ENCODE data around the gene LIMCH1. TPM values are rescaled to one million over a fixed set of nuclear protein-coding genes. Genes with fewer than 3 reads are reported as not detected.

The LIMCH1 gene
- total RNA-seq, 1 donor from 2014 or later, result not detected

DNA sequence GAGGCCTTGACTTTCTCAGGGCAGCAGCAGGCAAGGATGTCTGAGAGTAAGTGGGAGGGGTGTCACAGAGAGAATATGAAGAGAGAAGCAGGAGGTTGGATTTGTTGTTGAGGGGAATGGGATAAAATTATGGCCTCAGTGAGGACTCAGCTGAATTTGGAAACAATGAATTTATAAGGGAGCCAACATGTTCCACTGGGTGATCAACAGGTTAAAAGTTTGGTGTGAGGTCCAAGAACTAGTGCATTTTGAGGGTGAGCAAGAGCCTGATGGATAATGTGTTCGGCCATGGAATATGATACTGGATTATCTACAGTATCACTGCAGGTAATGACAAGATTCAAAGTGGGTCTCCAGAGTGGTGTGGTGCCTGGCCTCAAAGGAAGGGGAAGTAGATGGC, 33.5 kb downstream of the LIMCH1 start:
- H3K4me1 Mint-ChIP-seq, result no peaks in the 10 kb centered on the region
- DNase-seq, result no peak
- H3K9me3 Mint-ChIP-seq, result no peaks in the 10 kb centered on the region
- no peaks in the 10 kb centered on the region for H3K36me3 Mint-ChIP-seq (ENCODE audit: low read depth)
- H3K27ac Mint-ChIP-seq, result no peak overlapping the region
- peaks cover 2% of the 10 kb centered on the region for H3K27me3 Mint-ChIP-seq
- intact Hi-C loops (cut with micrococcal nuclease), result no loop called here
- ATAC-seq (ENCODE audit: low read depth), result no peak
- TF ChIP-seq, protein P1, sequence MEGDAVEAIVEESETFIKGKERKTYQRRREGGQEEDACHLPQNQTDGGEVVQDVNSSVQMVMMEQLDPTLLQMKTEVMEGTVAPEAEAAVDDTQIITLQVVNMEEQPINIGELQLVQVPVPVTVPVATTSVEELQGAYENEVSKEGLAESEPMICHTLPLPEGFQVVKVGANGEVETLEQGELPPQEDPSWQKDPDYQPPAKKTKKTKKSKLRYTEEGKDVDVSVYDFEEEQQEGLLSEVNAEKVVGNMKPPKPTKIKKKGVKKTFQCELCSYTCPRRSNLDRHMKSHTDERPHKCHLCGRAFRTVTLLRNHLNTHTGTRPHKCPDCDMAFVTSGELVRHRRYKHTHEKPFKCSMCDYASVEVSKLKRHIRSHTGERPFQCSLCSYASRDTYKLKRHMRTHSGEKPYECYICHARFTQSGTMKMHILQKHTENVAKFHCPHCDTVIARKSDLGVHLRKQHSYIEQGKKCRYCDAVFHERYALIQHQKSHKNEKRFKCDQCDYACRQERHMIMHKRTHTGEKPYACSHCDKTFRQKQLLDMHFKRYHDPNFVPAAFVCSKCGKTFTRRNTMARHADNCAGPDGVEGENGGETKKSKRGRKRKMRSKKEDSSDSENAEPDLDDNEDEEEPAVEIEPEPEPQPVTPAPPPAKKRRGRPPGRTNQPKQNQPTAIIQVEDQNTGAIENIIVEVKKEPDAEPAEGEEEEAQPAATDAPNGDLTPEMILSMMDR (IDR thresholded peaks at IDR 0.05), result no peak
- CTCF ChIA-PET, result no interaction called here
- no peak overlapping the region for H3K4me3 Mint-ChIP-seq
- POLR2A ChIA-PET, result no interaction called here

DNA sequence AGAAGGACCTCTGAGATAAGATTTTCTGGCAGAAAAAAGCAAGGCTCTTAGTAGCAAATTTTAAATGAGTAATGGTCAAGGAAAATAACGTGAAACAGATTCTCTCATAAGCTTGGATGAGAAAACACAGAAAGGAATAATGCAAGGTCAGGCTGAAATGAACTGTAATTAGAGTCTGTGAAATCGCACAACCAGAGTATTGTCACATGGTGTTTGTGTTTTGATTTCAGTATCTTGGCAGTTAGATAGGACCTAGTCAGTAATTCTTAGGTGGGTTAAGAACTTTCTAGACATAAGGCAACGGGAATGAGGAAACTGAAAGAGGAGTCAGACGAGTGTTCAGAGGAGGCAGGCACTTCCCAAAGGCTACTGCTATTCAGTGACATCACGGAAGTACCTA, 34.6 kb downstream of the LIMCH1 start:
- intact Hi-C loops (cut with micrococcal nuclease), result no loop called here
- TF ChIP-seq, protein P1 (IDR thresholded peaks at IDR 0.05), result no peak
- DNase-seq (no peak), ATAC-seq (ENCODE audit: low read depth) (no peak)
- H3K36me3 Mint-ChIP-seq (ENCODE audit: low read depth), result no peaks in the 10 kb centered on the region
- no peak overlapping the region for H3K27ac Mint-ChIP-seq
- POLR2A ChIA-PET, result no interaction called here
- CTCF ChIA-PET, result no interaction called here
- H3K4me3 Mint-ChIP-seq, result no peak overlapping the region
- peaks cover 2% of the 10 kb centered on the region for H3K27me3 Mint-ChIP-seq
- no peaks in the 10 kb centered on the region for H3K9me3 Mint-ChIP-seq
- no peaks in the 10 kb centered on the region for H3K4me1 Mint-ChIP-seq

DNA sequence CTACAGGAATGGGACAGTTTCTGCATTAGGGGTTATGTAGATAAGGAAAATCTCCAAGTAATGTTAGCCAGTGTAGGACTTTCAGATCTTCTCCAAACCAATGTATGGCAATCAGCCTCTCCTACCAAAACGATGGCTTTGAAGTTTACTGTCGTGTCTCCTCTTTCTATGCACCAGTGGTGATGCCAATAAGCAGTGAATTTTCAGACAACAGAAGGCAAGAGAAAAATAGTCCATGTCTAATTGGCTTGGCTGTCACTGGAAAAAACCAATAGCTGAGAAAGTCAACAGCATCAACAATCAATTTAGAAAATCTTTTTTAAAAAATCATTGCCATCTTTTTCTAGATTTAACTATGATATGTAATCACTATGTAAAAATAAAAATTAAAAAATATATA, 35.0 kb downstream of the LIMCH1 start:
- H3K27ac Mint-ChIP-seq, result no peak overlapping the region
- no peaks in the 10 kb centered on the region for H3K36me3 Mint-ChIP-seq (ENCODE audit: low read depth)
- ChIA-PET CTCF (no interaction called here), POLR2A (no interaction called here)
- TF ChIP-seq, protein P1 (IDR thresholded peaks at IDR 0.05), result no peak
- no peak for ATAC-seq (ENCODE audit: low read depth)
- no peak for DNase-seq
- peaks cover 2% of the 10 kb centered on the region for H3K27me3 Mint-ChIP-seq
- no peaks in the 10 kb centered on the region for H3K4me1 Mint-ChIP-seq
- H3K4me3 Mint-ChIP-seq, result no peak overlapping the region
- intact Hi-C loops (cut with micrococcal nuclease), result no loop called here
- H3K9me3 Mint-ChIP-seq, result no peaks in the 10 kb centered on the region

DNA sequence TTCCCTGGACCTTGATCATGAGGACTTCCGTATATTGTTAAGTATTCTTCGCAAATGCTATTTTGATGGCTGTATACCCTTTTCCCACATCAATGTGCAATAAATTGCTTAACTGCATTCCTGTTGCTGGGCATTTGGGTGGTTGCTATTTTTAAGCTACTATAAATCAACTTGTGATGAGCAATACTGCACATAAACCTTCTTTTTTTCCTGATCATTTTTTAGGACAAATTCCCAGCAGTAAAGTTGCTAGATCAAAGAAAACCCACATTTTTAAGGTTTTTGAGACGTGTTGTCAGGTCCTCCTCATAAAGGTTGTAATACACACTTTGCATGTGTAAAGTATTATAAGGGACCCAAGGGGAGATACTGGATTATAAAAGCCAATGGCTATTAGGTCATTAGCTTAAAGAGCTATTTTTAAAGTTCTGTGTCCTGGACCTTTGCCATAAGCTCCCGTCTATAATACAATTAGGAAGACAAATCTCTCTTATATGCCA, 35.6 kb downstream of the LIMCH1 start:
- CTCF ChIA-PET, result no interaction called here
- no peaks in the 10 kb centered on the region for H3K4me1 Mint-ChIP-seq
- TF ChIP-seq, protein P1 (IDR thresholded peaks at IDR 0.05), result no peak
- POLR2A ChIA-PET, result no interaction called here
- no peak for DNase-seq
- H3K4me3 Mint-ChIP-seq, result no peak overlapping the region
- no peaks in the 10 kb centered on the region for H3K36me3 Mint-ChIP-seq (ENCODE audit: low read depth)
- no peak for ATAC-seq (ENCODE audit: low read depth)
- no peak overlapping the region for H3K27ac Mint-ChIP-seq
- H3K9me3 Mint-ChIP-seq, result no peaks in the 10 kb centered on the region
- peaks cover 2% of the 10 kb centered on the region for H3K27me3 Mint-ChIP-seq
- intact Hi-C loops (cut with micrococcal nuclease), result no loop called here

DNA sequence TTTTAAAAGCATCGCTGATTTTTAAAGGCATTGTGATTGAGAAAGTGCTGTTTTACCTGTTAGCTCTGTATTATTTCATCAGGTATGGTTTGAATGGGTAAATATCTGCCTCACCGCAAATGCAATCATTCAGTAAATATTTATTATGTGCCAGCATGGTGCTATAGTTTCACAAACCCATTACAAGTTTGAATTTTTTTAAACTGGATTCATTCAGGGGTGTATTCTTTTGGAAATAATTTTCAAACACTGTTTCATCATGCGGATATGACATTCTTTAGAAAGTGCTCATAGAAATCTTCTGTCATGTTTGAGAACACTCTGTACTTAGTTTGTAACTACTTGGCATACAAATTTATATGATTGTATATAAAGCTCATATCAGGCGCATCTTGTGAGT, 37.2 kb downstream of the LIMCH1 start:
- H3K27ac Mint-ChIP-seq, result no peak overlapping the region
- peaks cover 2% of the 10 kb centered on the region for H3K27me3 Mint-ChIP-seq
- no peaks in the 10 kb centered on the region for H3K9me3 Mint-ChIP-seq
- intact Hi-C loops (cut with micrococcal nuclease), result no loop called here
- CTCF ChIA-PET, result no interaction called here
- POLR2A ChIA-PET, result no interaction called here
- ATAC-seq (ENCODE audit: low read depth) (no peak), DNase-seq (no peak)
- no peak overlapping the region for H3K4me3 Mint-ChIP-seq
- H3K36me3 Mint-ChIP-seq (ENCODE audit: low read depth), result no peaks in the 10 kb centered on the region
- TF ChIP-seq, protein P1 (IDR thresholded peaks at IDR 0.05), result no peak
- H3K4me1 Mint-ChIP-seq, result no peaks in the 10 kb centered on the region
